ENCODE data around the gene TMEM91.
"Not testable (repeated sequence)": the region's sequence is repeated elsewhere in the genome, so short reads cannot be mapped to it uniquely, and the experiment has no call there.

The TMEM91 gene

GRCh38 chr19:41381536-41381935 is 5.2 kb downstream of the TMEM91 start:
- FAIRE-seq: not testable (repeated sequence)

- no peak for FAIRE-seq
Observed at GRCh38 chr19:41384351-41384750, 8.0 kb downstream of the TMEM91 start.

- FAIRE-seq: no peak
Observed at GRCh38 chr19:41386442-41386841, 10.1 kb downstream of the TMEM91 start.

- FAIRE-seq: no peak
Observed at GRCh38 chr19:41391618-41392017, 15.3 kb downstream of the TMEM91 start.

- no peak for FAIRE-seq
Observed at GRCh38 chr19:41392775-41393174, 16.4 kb downstream of the TMEM91 start.

- no peak for FAIRE-seq
Observed at GRCh38 chr19:41395355-41395754, 19.0 kb downstream of the TMEM91 start.

GRCh38 chr19:41397086-41398049 is 21.0 kb downstream of the TMEM91 start, which contains the start of the genes BCKDHA and EXOSC5:
Gene BCKDHA, plus strand, starts transcription at chr19:41397818. Its CDS starts 10 bp downstream, at chr19:41397828.
Gene EXOSC5, minus strand, starts transcription at chr19:41397359. Its CDS starts 31 bp downstream, at chr19:41397328.
- peak; percentile 96 for FAIRE-seq

GRCh38 chr19:41398050-41398418 is 21.7 kb downstream of the TMEM91 start:
- no peak for FAIRE-seq

GRCh38 chr19:41398598-41398997 is 22.3 kb downstream of the TMEM91 start:
- no peak for FAIRE-seq

GRCh38 chr19:41399091-41399490 is 22.8 kb downstream of the TMEM91 start:
- FAIRE-seq: no peak

GRCh38 chr19:41399525-41399924 is 23.2 kb downstream of the TMEM91 start:
- FAIRE-seq: no peak

- no peak for FAIRE-seq
Observed at GRCh38 chr19:41401483-41401882, 25.1 kb downstream of the TMEM91 start.

GRCh38 chr19:41402010-41402409 is 25.7 kb downstream of the TMEM91 start:
- no peak for FAIRE-seq

- FAIRE-seq: no peak
Observed at GRCh38 chr19:41403181-41403970, 27.0 kb downstream of the TMEM91 start.

GRCh38 chr19:41405776-41406175 is 29.4 kb downstream of the TMEM91 start:
- FAIRE-seq: no peak

- no peak for FAIRE-seq
Observed at GRCh38 chr19:41407271-41407670, 30.9 kb downstream of the TMEM91 start.

- FAIRE-seq: no peak
Observed at GRCh38 chr19:41408256-41408655, 31.9 kb downstream of the TMEM91 start.

GRCh38 chr19:41408846-41409245 is 32.5 kb downstream of the TMEM91 start:
- FAIRE-seq: not testable (repeated sequence)

GRCh38 chr19:41409288-41409687 is 33.0 kb downstream of the TMEM91 start:
- no peak for FAIRE-seq

- no peak for FAIRE-seq
Observed at GRCh38 chr19:41410336-41411054, 34.2 kb downstream of the TMEM91 start.

- no peak for FAIRE-seq
Observed at GRCh38 chr19:41411100-41411967, 35.0 kb downstream of the TMEM91 start.

- no peak for FAIRE-seq
Observed at GRCh38 chr19:41411968-41412265, 35.6 kb downstream of the TMEM91 start.
